ENCODE measurements around the gene AGAP1. TPM values are rescaled to one million over a fixed set of nuclear protein-coding genes. Genes with fewer than 3 reads are reported as not detected.

Gene AGAP1
- polyA plus RNA-seq, 1 experiment: 12.4 TPM

GRCh38 chr2:235564884-235565530, 71.2 kb downstream of the AGAP1 start:
- no peak for DNase-seq (ENCODE audit: low read depth, low spot score)
- no peak overlapping the region for H3K4me3 ChIP-seq (ENCODE audit: low read depth, low read length)
- POLR2A ChIA-PET: no interaction called here
- CTCF ChIA-PET: interaction anchor here (1.9 kb wide), 1 partner anchor 29 kb away, joined by 5 read pairs; no protein-coding TSS in a partner anchor
- TF ChIP-seq CTCF (IDR thresholded peaks at IDR 0.05; ENCODE audit: low read depth, low read length): no peak
- H3K27ac ChIP-seq (ENCODE audit: low read depth, low read length): no peak overlapping the region
- H3K9me3 ChIP-seq (ENCODE audit: control insufficient read depth, insufficient read depth, low read length): peaks cover 12% of the 10 kb centered on the region
- no peaks in the 10 kb centered on the region for H3K27me3 ChIP-seq (ENCODE audit: control insufficient read depth, insufficient read depth, low read length)

- POLR2A ChIA-PET: no interaction called here
- no peak for DNase-seq (ENCODE audit: low read depth, low spot score)
- Histone ChIP-seq H3K27ac (ENCODE audit: low read depth, low read length) (no peak overlapping the region), H3K4me3 (ENCODE audit: low read depth, low read length) (no peak overlapping the region), H3K27me3 (ENCODE audit: control insufficient read depth, insufficient read depth, low read length) (no peaks in the 10 kb centered on the region), H3K9me3 (ENCODE audit: control insufficient read depth, insufficient read depth, low read length) (peaks cover 12% of the 10 kb centered on the region)
- TF ChIP-seq CTCF (IDR thresholded peaks at IDR 0.05; ENCODE audit: low read depth, low read length): no peak
- CTCF ChIA-PET: interaction anchor here (1.3 kb wide), 1 partner anchor 28 kb away, joined by 4 read pairs; no protein-coding TSS in a partner anchor
Measured at GRCh38 chr2:235566415-235566814, 72.6 kb downstream of the AGAP1 start.

GRCh38 chr2:235566931-235567495, 73.2 kb downstream of the AGAP1 start:
- Histone ChIP-seq H3K27me3 (ENCODE audit: control insufficient read depth, insufficient read depth, low read length) (no peaks in the 10 kb centered on the region), H3K9me3 (ENCODE audit: control insufficient read depth, insufficient read depth, low read length) (peaks cover 12% of the 10 kb centered on the region), H3K27ac (ENCODE audit: low read depth, low read length) (no peak overlapping the region), H3K4me3 (ENCODE audit: low read depth, low read length) (no peak overlapping the region)
- ChIA-PET POLR2A (interaction anchor here (0.6 kb wide), 1 partner anchor 1900 kb away, joined by 3 read pairs; no protein-coding TSS in a partner anchor), CTCF (interaction anchor here (1.3 kb wide), 1 partner anchor 28 kb away, joined by 4 read pairs; no protein-coding TSS in a partner anchor)
- TF ChIP-seq CTCF (IDR thresholded peaks at IDR 0.05; ENCODE audit: low read depth, low read length): no peak
- no peak for DNase-seq (ENCODE audit: low read depth, low spot score)

GRCh38 chr2:235567842-235568241, 74.0 kb downstream of the AGAP1 start:
- H3K27ac ChIP-seq (ENCODE audit: low read depth, low read length): no peak overlapping the region
- no peak for TF ChIP-seq CTCF (IDR thresholded peaks at IDR 0.05; ENCODE audit: low read depth, low read length)
- ChIA-PET POLR2A (no interaction called here), CTCF (no interaction called here)
- no peak overlapping the region for H3K4me3 ChIP-seq (ENCODE audit: low read depth, low read length)
- H3K9me3 ChIP-seq (ENCODE audit: control insufficient read depth, insufficient read depth, low read length): peaks cover 12% of the 10 kb centered on the region
- DNase-seq (ENCODE audit: low read depth, low spot score): no peak
- no peaks in the 10 kb centered on the region for H3K27me3 ChIP-seq (ENCODE audit: control insufficient read depth, insufficient read depth, low read length)

- Histone ChIP-seq H3K27me3 (ENCODE audit: control insufficient read depth, insufficient read depth, low read length) (no peaks in the 10 kb centered on the region), H3K4me3 (ENCODE audit: low read depth, low read length) (no peak overlapping the region), H3K9me3 (ENCODE audit: control insufficient read depth, insufficient read depth, low read length) (peaks cover 12% of the 10 kb centered on the region), H3K27ac (ENCODE audit: low read depth, low read length) (no peak overlapping the region)
- DNase-seq (ENCODE audit: low read depth, low spot score): no peak
- POLR2A ChIA-PET: no interaction called here
- no peak for TF ChIP-seq CTCF (IDR thresholded peaks at IDR 0.05; ENCODE audit: low read depth, low read length)
- CTCF ChIA-PET: no interaction called here
Measured at GRCh38 chr2:235568431-235568830, 74.6 kb downstream of the AGAP1 start.

Measured in AG04450 (cell line).